A172 (cell line): Measurements from ENCODE around the gene ARAP3. TPM values are rescaled to one million over a fixed set of nuclear protein-coding genes. Genes with fewer than 3 reads are reported as not detected.

Source experiments
- DNase-seq: peaks from one replicate; pipeline ENCODE4 v3.0.0-alpha.2; 2015; ENCODE audit warnings: low spot score
- total RNA-seq: library from RNA; depleted of rRNA; stranded (reverse); fragments of >200 nt; shearing (Covaris generic); gene quantifications from 2 replicates; pipeline ENCODE4 v1.2.3, GENCODE V29; 2014

ARAP3 gene
- total RNA-seq, 1 experiment from 2014 or later = 6.8 TPM

DNA sequence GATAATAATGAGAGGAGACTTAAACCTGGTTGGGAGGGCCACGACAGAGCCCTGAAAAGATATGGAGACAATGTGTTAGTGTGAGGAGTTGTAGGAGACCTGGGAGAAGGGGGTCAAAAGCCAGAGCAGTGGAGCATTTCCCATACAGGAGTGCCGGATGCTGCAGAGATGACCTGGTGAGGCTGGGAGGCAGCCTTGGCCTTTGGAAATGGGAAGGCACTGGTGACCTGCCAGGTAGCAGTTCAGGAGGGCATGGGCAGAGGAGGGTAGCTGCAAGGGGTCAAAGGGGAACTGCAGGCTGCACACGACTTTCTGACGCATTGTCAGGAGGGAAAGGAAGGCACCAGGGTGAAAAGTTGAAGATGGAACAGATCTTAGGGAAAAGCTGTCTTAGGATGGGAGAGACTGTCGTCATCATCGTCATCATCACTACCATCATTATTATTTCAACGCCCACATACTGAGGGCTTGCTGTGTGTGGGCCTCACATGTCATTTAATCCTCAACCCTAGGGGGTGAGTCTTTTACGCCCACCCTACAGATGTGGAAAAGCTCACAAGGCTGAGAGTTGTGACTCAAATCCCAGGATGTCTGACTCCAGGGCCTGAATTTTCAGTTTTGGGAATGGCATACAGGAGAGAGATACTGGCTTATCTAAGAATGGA, 13.3 kb downstream of the ARAP3 start:
- no peak for DNase-seq

DNA sequence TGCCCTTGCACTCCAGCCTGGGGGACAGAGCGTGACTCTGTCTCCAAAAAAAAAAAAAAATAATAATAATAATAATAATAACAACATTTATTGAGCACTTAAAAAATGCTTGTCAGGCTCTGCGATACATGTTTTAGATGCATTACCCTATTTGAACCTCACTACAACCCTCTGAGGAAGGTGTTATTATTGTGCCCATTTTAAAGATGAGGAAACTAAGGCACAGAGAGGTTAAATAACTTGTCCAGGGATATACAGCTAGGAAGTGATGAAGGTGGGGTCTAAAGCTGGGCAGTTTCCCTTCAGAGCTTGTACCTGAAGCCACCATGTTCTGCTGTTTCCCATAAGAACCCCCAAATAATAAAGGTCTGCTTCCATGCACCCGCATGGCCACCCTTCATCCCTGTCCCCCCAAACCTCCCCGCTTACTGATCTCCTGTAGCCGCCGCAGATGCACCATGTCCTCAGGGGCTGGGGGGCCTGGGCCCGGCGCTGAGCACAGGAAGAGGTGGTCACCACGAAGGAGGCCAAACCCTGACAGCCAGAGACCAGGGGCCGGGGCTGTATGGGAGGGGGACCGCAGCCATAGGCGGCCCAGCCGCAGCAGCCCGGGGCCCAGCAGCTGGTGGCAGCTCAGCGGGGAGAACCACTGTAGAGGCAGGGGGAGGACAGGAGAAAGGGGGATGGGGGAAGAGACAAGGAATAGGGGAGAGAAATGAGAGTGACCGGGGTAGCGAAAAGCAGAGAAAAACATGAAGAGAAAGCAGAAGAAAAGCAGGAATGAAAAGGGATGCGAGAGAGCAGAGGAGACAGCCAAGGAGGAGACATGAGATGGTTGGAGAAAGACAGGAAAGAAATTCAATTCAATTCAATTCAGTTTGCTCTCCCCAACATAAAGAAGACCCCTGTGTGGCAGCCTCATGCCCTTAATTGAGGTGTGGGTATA, 15.8 kb downstream of the ARAP3 start:
- DNase-seq = no peak

DNA sequence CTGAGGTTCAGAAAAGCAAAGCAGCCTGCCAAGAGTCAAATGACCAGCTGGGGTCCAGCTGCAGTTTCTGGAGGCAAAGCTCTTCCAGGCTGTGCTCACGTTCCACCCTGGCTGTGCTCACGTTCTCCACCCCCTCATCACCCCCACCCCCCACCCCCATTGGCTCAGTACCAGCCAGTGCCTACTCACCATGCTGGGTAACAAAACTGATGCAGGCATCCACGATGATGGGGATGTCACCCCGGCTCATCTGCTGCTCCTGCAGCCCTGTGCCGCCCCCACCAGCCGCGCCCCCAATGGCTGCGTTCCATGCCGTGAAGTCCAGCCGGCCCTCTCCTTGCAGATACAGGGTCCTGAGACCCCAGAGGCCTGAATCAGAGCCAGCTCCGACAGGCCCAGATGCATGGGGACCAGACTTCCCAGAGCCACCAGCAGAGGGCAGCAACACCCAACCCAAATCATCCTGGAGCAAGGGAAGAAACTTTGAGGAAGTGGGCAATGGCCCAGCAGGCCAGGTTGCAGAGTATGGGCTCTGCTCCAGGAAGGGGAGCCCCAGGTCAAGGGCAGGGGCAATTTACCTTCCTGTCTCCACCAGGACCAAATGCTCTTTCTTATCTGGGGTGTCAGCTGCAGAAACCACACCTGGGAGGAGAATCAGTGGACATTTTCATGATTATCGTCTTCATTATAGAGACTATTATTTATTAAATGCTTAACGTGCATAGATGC, 17.1 kb downstream of the ARAP3 start:
- peak; percentile 62 for DNase-seq

DNA sequence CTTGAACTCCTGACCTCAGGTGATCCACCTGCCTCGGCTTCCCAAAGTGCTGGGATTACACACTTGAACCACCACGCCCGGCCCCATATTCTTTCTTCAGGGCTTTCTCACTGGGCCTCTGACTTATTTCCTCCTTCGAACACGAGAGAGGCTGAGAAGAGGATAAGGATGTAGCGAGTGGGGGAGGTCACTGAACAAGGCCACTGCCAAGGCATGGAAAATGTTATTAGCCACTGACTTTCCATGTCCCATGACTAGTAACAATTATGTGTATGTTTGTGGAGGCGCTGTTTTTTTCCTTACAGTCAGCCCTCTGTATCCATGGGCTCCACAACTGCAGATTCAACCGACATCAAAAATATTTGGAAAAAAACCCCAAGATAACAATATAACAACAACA, 18.5 kb downstream of the ARAP3 start:
- DNase-seq = no peak

DNA sequence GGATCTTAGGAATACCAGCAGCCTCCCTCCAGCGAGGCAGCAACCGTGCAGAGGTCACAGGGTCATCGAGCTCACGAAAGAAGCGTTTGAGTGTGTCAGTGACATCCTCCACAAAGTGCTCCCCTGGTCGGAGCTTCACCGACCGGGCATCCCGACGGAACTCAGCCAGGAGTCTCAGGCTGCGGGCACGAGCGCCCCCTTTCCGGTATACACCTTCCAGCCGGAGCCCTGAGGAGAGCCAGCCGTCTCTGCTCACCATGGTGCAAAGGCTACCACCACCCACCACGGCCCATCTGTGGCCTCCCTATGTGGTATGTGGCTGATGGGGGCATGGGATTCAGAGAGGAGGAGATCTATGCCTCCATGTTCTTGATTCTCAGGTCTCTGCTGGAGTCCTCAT, 20.0 kb downstream of the ARAP3 start:
- DNase-seq = no peak

DNA sequence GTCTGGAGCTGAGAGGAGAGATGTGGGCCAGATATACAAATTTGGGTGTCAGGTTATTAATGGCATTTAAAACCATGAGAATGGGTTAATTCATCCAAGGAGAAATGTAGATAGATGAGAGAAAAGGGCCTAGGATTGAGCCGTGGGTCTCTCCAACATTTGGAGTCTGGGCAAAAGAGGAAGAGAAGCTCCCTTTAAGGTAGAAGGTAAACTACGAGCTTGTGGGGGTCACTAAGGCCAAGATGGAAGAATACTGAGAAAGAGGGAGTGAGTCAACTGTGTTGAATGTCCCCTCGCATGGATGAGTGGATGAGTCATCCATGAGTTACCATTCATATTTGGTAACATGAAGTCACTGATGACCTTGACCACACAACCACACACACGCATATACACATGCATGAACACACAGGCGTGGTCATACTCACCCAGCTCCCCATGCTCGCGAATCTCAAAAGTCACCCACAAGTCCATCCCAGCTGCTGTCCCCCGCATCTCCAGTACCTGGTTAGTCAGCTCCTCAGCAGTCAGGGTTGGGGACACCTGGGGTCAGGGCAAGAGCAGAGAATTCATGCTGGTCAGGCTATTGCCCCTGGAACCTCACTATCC, 24.0 kb downstream of the ARAP3 start:
- DNase-seq = peak; percentile 84

DNA sequence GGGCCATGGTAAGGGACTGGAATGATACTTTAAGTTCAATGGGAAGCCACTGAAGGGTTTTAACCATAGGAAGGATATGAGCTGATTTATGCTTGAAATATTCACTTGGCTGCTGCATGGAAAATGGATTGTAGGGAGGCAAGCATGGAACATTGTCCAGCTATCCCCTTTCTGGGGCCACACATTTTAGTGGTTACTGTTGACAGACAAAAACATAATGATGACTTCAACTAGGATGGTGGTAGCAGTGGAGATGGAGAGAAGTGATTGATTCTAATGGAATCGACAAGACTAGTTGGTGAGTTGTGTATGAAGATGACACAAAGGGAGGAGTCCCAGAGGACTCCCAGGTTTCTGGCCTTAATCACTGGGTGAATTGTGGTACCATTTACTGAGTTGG, 24.6 kb downstream of the ARAP3 start:
- no peak for DNase-seq

DNA sequence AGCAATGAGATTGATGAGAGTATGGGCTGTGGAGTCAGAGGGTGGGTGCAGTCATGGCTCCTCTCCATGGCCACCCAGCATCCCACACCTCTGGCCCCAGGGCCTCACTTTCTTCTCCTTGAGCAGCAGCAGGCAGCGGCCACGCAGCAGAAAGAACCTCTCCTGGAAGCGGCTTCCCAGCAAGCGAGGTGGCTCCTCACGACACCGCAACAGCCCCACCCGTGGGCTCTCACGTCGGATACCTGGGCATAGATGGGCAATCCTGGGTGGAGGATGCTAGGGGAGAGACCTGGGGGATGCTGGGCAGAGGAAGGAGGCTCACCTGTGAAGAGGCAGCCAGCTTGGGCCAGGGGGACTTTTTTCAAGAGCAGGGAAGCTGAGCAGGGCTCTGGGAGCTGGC, 25.6 kb downstream of the ARAP3 start:
- DNase-seq = no peak

DNA sequence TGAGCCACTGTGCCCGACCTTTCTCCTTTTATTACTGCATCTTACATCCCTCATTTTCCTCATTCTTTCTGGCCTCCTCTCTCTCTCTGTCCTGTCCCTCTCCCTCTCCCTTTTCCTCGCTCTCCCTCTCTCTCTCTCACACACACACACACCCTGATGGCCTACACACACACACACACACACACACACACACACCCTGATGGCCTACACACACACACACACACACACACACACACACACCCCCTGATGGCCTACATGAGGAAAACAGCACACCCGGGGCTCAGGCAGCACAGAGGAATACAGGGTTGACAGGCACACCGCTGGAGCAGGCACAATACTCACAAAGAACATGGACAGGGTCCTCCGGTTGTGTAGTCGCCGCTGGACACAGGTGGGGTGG, 27.0 kb downstream of the ARAP3 start:
- no peak for DNase-seq

DNA sequence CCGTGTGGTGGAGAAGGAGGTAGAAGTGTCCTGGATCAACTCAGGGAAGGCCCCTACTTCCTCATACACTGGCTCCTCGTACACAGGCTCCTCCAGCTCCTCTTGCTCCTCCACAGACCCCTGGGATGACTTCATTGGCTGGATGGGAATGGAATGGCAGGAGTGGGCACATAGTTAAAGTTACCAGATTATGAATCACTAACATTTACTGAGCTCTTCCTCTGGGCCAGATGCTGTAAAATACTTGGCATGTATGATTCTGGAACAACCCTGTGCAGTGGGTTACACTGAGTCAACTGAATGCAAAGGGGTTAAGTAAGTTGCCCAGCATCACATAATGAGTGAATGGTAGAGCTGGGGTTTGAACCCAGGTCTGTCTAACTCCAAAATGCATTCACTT, 27.7 kb downstream of the ARAP3 start:
- peak; percentile 36 for DNase-seq

DNA sequence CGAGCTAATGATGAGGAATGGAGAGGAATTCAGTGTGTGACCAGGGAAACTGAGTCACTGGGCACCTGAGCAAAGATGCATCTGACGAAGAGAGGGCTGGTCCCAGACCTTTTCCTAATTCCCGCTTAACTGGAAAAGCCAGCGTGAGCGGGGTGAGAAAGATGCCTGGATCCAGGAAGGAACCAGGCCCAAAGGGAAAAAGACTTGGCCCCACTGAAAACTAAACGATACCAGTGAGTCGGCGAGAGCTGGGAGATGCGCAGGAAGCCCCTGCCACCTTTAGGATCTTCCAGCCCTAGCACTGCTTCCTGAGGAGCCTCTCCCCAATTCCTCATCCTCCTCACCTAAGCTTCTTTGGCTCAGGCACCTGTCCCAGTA, 30.3 kb downstream of the ARAP3 start:
- no peak for DNase-seq

DNA sequence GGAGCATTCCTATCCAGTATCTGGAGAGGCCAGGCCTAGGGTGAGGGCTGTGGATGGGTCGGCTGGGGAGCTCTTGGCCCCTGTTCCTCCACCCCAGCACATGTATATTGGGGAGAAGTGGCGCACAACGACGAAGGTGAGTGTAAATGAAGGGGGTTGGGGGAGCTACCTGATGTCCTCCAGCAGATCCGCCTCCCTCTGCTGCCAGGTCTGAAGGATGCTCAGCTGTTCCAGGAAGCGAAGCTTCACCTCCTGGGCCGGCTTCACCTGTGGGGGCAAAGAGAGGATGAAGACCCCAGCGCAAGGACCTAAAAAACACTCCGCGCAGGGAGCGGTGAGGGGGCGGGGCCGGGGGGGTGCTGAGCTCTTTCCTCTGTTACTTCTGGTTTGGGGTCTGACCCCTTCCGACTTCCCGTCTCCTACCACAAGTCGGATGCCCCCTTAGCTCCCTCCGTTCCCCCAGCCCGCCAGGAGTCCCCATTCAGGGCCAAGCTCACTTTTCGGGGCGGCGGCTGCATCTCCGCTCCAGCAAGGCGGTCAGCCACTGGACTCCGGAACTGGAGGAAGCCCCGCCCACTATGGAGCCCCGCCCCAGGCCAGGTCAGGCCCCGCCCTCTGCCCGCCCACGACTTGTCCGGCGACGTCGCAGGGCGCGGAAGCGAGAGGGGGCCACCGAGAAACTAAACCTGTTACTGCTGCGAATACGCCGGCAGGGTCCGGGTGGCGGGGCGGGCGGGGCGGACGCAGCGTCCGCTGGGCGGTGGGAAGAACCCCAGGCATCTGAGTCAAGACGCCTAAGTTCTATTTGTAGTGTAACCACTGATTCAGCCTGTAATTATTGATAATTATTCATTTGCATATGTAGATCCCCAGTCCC, 30.9 kb downstream of the ARAP3 start, which contains the start of gene FCHSD1:
FCHSD1 (minus strand) TSS at position 568 of the 877 bp plus-strand sequence; CDS start at position 518, 50 bp downstream.
- peak; percentile 54 for DNase-seq

DNA sequence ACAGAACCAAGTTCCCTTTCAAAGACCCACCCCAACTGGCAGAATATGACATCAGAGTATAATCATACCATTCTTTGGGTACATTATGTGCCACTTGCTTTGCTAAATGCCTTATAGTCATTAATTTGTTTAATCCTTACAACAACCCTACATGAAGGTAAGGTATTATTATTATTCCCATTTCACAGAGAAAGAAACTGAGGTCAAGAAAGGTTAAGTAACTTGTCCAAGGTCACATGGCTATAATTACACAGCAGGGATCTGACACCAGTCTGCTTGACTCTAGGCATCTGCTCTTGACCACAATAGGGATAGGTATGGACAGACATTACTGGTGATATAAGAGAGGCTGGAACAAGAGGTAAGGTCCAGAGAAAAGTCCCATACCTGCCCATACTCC, 32.1 kb downstream of the ARAP3 start:
- DNase-seq = no peak

DNA sequence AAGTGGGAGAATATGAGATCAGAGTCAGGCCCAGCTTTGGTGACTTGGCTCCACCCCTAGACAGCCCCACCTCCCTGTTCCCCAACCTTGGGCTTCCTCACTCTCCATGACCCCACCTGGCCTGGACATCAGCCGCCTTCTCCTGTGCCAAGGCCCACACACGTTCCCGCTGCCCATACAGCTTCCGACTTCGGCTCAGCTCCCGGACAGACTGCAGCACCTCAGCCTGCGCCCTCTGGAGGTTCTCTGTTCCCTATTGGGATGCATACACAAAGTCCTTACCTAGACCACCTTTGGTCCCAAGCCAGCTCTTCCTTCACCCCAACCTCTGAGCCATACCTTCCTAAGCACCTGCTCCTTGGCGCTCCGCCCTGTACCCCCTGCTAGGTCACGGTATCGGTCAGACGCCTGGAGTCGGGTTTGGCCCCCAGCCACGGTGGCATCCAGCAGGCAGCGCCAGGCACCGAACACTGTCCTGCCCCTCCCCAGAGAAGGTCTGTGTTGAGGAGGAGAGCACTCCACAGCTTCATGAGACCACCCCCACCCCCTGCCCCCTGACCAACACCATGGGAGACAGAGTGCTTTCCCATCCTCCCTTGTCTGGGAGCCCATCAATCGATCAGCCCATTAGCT, 32.9 kb downstream of the ARAP3 start:
- no peak for DNase-seq

DNA sequence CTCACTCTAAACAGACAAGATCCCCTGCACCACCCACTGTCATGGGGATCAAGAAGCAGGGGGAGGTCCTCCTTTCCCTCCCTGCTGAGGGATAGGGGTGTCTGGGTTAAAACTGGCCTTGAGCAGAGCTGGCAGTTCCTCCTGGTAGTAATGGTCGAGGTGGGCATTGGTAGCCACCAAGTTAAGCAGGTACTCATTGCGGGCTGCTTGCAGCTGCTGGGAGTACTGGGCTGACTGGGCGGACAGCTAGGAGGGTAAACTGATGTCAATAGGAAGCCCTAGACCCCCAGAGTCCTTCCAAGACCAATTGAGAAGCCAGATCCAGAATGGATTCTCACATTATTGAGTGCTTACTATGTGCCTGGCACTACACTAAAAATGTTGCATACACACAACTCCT, 34.2 kb downstream of the ARAP3 start:
- no peak for DNase-seq

DNA sequence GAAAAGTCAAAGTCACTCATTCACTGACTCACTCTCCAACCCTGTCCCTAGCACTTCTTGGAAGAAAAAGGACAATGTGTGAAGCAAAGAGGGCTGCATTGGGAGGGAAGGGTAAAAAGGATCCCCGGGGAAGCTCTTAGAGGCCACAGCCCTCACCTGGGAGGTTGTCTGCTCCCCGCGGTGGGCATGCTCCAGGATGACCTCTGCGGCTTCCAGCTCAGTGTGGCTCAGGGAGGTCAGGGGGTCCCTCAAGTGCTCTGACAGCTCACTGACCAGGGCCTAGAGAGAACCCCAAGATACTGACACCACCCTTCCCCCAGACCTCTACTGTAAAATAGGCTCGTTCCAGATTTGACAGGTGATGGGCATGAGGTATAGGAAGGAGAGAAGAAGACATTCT, 34.8 kb downstream of the ARAP3 start:
- no peak for DNase-seq

DNA sequence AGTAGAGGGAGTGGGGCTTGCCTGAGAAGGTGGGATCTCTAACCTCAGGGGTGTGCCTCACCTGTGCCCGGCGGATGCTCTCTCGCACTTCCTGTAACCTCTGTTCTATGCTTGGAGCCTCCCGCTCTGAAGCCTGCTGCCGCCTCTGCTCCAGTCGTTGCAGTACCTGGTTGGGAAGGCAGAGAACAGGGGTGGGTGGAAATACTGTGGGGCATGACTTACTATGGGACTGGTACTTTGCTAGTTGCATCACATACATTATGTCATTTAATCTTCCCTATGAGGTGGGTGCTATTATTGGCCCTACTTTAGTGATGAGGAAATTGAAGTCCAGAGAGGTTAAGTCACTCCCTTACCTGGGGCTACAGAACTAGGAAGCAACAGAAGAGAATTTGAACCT, 36.0 kb downstream of the ARAP3 start:
- DNase-seq = no peak

DNA sequence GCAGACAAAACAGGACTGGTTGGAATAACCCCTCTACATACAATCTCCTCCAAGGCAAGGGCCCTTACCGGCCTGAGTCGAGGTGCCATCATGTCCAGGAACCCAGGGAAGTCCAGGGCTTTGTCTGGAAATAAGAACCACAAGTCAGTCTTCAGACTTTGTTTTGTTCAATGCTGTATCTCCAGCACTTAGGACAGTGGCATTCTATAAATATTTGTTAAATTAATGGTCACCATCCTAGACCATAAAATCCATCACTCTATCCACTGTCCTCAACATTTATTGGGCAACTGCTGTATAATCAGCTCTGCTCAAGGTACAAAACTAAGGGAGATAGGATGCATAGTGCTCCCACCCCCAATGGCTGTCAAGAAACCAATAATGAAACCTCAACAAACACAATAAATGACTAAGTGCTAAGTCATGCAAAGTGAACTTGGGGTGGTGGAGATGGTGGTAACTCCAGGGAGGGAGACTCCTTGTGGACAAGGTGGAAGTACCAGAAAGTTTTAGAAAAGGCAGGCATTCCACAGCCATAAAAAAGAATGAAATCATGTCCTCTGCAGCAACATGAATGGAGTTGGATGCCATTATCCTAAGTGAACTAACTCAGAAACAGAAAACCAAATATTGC, 40.3 kb downstream of the ARAP3 start:
- peak; percentile 90 for DNase-seq

DNA sequence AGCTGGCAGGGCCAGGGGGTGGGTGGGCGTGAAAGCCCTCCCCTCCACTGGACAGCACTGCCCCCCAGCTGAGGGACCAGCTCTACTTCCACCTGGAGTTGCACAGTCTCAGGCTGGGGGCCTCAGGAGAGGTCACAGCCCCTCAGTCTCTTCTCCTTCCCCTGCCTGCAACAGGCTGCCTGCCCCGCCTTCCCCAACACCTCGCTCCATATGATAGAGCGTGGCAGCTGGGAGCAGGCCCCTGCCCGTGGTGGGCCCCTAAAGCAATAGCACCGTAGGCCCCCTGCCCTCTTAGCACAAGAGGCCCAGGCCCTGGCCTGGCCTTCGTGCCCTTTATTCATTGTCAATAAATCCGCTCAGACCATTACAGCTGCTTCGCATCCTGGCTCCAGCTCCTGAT, 41.3 kb downstream of the ARAP3 start:
- no peak for DNase-seq

DNA sequence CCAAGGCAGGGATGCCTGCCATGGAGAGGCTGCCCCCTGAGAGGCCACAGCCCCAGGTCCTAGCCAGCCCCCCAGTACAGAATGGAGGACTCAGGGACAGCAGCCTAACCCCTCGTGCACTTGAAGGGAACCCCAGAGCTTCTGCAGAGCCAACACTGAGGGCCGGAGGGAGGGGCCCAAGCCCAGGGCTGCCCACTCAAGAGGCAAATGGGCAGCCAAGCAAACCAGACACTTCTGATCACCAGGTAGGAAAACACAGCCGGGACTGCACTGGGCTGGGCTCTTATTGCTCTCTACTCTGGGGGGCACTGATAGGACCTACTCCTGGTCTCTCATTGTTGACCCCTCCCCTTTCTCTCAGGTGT, 42.0 kb downstream of the ARAP3 start:
- DNase-seq = no peak
